Measurements from ENCODE around the gene TEAD1. TPM values are rescaled to one million over a fixed set of nuclear protein-coding genes. Genes with fewer than 3 reads are reported as not detected.

The TEAD1 gene
- total RNA-seq, 2 donors from 2014 or later: 76.4 to 94.4 TPM

DNA sequence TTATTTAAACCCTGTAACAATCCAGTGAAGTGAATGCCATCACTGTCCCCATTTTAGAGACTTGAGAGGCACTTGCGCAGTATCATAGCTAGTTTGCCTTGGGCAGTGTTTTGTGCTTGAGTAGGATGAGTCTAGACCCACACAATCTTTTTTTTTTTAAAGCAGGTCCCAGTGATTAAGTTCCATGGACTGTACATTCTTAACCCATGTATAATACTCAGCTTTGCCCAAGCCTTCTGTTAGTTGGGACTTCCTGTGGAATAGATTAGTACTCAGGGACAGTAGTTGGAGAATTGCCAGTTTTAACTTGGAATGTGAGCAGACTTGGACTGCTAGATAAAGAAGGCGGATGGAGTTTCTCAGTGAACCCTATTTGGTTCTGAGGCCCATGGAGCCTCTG, 226.3 kb downstream of the TEAD1 start:
- no peak overlapping the region for H3K9ac ChIP-seq (ENCODE audit: extremely low read depth, low read length, poor library complexity, severe bottlenecking)
- no peak overlapping the region for H3K4me3 ChIP-seq (ENCODE audit: low read length)
- H3K36me3 Mint-ChIP-seq (ENCODE audit: low read depth): peaks cover 59% of the 10 kb centered on the region
- H3K4me1 ChIP-seq (ENCODE audit: control insufficient read depth, insufficient read depth, low read length): no peaks in the 10 kb centered on the region
- no peaks in the 10 kb centered on the region for H3K27me3 ChIP-seq (ENCODE audit: control insufficient read depth, insufficient read depth, low read length, poor library complexity, severe bottlenecking)
- no peaks in the 10 kb centered on the region for H3K4me1 Mint-ChIP-seq
- no peaks in the 10 kb centered on the region for H3K27me3 Mint-ChIP-seq (ENCODE audit: insufficient read depth)
- H3K4me3 Mint-ChIP-seq: no peak overlapping the region
- TF ChIP-seq, protein P1, sequence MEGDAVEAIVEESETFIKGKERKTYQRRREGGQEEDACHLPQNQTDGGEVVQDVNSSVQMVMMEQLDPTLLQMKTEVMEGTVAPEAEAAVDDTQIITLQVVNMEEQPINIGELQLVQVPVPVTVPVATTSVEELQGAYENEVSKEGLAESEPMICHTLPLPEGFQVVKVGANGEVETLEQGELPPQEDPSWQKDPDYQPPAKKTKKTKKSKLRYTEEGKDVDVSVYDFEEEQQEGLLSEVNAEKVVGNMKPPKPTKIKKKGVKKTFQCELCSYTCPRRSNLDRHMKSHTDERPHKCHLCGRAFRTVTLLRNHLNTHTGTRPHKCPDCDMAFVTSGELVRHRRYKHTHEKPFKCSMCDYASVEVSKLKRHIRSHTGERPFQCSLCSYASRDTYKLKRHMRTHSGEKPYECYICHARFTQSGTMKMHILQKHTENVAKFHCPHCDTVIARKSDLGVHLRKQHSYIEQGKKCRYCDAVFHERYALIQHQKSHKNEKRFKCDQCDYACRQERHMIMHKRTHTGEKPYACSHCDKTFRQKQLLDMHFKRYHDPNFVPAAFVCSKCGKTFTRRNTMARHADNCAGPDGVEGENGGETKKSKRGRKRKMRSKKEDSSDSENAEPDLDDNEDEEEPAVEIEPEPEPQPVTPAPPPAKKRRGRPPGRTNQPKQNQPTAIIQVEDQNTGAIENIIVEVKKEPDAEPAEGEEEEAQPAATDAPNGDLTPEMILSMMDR (conservative IDR thresholded peaks at IDR 0.05): no peak
- H3K27ac ChIP-seq (ENCODE audit: low read depth, low read length): no peak overlapping the region
- no peaks in the 10 kb centered on the region for H3K9me3 ChIP-seq (ENCODE audit: control insufficient read depth, low read length)
- 93 to 100% methylated on average over 1 to 2 of the region's 2 CpGs for WGBS, 2 experiments (ENCODE audit: insufficient coverage in 1 of 2, insufficient read length in 1 of 2)
- H3K27ac Mint-ChIP-seq: no peak overlapping the region
- no peaks in the 10 kb centered on the region for H3K9me3 Mint-ChIP-seq
- H3K36me3 ChIP-seq (ENCODE audit: control insufficient read depth, insufficient read depth, low read length): peaks cover 82% of the 10 kb centered on the region
- DNase-seq: no peak

DNA sequence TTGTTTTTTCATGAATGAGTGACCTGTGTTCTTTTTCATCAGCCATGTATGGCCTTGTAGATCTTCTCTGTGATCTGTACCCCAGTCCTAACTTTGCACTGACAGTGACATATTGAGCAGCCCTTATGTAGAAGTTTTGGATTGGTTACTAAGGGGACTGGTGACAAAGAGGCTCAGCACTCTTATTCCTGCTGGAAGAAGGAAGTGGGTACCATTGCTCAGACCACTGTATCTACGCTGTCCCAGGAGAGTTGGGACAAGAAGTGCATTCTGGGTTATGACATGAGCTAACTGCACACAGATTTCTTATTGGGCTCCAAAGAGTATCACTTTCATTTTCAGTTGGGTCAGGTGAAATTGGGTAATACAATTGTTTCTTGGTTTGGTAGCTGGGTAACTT, 227.1 kb downstream of the TEAD1 start:
- Histone ChIP-seq H3K9ac (ENCODE audit: extremely low read depth, low read length, poor library complexity, severe bottlenecking) (no peak overlapping the region), H3K27me3 (ENCODE audit: control insufficient read depth, insufficient read depth, low read length, poor library complexity, severe bottlenecking) (no peaks in the 10 kb centered on the region), H3K36me3 (ENCODE audit: control insufficient read depth, insufficient read depth, low read length) (peaks cover 78% of the 10 kb centered on the region), H3K4me3 (ENCODE audit: low read length) (no peak overlapping the region), H3K4me1 (ENCODE audit: control insufficient read depth, insufficient read depth, low read length) (no peaks in the 10 kb centered on the region), H3K27ac (ENCODE audit: low read depth, low read length) (no peak overlapping the region), H3K9me3 (ENCODE audit: control insufficient read depth, low read length) (no peaks in the 10 kb centered on the region)
- no peaks in the 10 kb centered on the region for H3K27me3 Mint-ChIP-seq (ENCODE audit: insufficient read depth)
- 97 to 100% methylated on average over 1 of the region's 1 CpG for WGBS, 2 experiments (ENCODE audit: insufficient coverage in 1 of 2, insufficient read length in 1 of 2)
- no peak overlapping the region for H3K27ac Mint-ChIP-seq
- no peaks in the 10 kb centered on the region for H3K4me1 Mint-ChIP-seq
- H3K9me3 Mint-ChIP-seq: no peaks in the 10 kb centered on the region
- TF ChIP-seq, protein P1 (conservative IDR thresholded peaks at IDR 0.05): no peak
- no peak for DNase-seq
- no peak overlapping the region for H3K4me3 Mint-ChIP-seq
- peaks cover 61% of the 10 kb centered on the region for H3K36me3 Mint-ChIP-seq (ENCODE audit: low read depth)

DNA sequence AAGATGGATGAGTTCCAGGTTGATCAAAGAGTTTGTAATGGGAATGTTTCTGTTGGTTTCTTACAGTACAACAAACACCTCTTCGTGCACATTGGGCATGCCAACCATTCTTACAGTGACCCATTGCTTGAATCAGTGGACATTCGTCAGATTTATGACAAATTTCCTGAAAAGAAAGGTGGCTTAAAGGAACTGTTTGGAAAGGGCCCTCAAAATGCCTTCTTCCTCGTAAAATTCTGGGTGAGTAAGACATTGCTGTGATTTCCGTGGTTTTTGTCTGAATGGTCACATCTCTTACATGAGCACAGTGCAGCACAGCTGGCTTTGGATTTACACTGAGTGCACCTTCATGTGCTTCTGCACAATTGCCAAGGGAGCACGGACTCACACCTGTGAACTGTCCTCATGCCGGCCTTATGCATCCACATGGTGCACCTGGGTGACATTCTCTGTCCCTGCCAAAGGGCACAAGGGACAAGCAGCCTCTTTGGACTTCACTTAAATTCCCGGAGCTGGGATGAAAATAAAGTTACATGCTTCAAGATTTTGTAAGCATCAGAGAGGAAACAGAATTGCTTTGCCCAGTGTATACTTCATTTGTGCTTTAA, 227.8 kb downstream of the TEAD1 start:
- no peak overlapping the region for H3K27ac Mint-ChIP-seq
- H3K4me3 ChIP-seq (ENCODE audit: low read length): no peak overlapping the region
- H3K9ac ChIP-seq (ENCODE audit: extremely low read depth, low read length, poor library complexity, severe bottlenecking): no peak overlapping the region
- TF ChIP-seq, protein P1 (conservative IDR thresholded peaks at IDR 0.05): no peak
- H3K36me3 Mint-ChIP-seq (ENCODE audit: low read depth): peaks cover 59% of the 10 kb centered on the region
- H3K4me3 Mint-ChIP-seq: no peak overlapping the region
- H3K27me3 ChIP-seq (ENCODE audit: control insufficient read depth, insufficient read depth, low read length, poor library complexity, severe bottlenecking): no peaks in the 10 kb centered on the region
- no peaks in the 10 kb centered on the region for H3K9me3 ChIP-seq (ENCODE audit: control insufficient read depth, low read length)
- H3K36me3 ChIP-seq (ENCODE audit: control insufficient read depth, insufficient read depth, low read length): peaks cover 77% of the 10 kb centered on the region
- H3K27ac ChIP-seq (ENCODE audit: low read depth, low read length): no peak overlapping the region
- no peaks in the 10 kb centered on the region for H3K9me3 Mint-ChIP-seq
- no peak for DNase-seq
- H3K4me1 Mint-ChIP-seq: no peaks in the 10 kb centered on the region
- no peaks in the 10 kb centered on the region for H3K27me3 Mint-ChIP-seq (ENCODE audit: insufficient read depth)
- 92 to 95% methylated on average over 7 of the region's 7 CpGs for WGBS, 2 experiments (ENCODE audit: insufficient coverage in 1 of 2, insufficient read length in 1 of 2)
- no peaks in the 10 kb centered on the region for H3K4me1 ChIP-seq (ENCODE audit: control insufficient read depth, insufficient read depth, low read length)
